Liver (tissue), 9 donors: ENCODE results near the gene WNT2B. TPM values are rescaled to one million over a fixed set of nuclear protein-coding genes. Genes with fewer than 3 reads are reported as not detected.

Experiments
- DNase-seq: peaks from one replicate; pipeline ENCODE4 v3.0.0-alpha.2; 2017; ENCODE audit warnings: low spot score
- H3K27ac ChIP-seq, 2 donors: one replicate each; pipeline ENCODE4 v1.7.0; 2013; ENCODE audit warnings: inconsistent platforms in 2 of 2, low read length in 2 of 2, control low read depth in 1 of 2, low read depth in 1 of 2, mild to moderate bottlenecking in 1 of 2
- H3K27me3 ChIP-seq, 4 donors: one replicate each; pipeline versions ENCODE4 v1.6.1 to v1.7.0; 2013; ENCODE audit warnings: low read length in 3 of 4, inconsistent platforms in 1 of 4, mild to moderate bottlenecking in 1 of 4, moderate library complexity in 1 of 4; ENCODE audit not compliant: control insufficient read depth in 4 of 4, insufficient read depth in 4 of 4
- H3K36me3 ChIP-seq, 4 donors: one replicate each; pipeline versions ENCODE4 v1.6.1 to v1.7.0; 2013; ENCODE audit warnings: low read length in 3 of 4, mild to moderate bottlenecking in 3 of 4, low read depth in 1 of 4, moderate library complexity in 1 of 4; ENCODE audit not compliant: control insufficient read depth in 4 of 4, insufficient read depth in 3 of 4
- H3K4me1 ChIP-seq, 4 donors: one replicate each; pipeline versions ENCODE4 v1.6.1 to v1.7.0; 2013; ENCODE audit warnings: low read length in 3 of 4, mild to moderate bottlenecking in 3 of 4, moderate library complexity in 1 of 4; ENCODE audit not compliant: control insufficient read depth in 4 of 4, insufficient read depth in 4 of 4
- H3K4me3 ChIP-seq, 3 donors: one replicate each; pipeline versions ENCODE4 v1.6.1 to v1.7.0; 2013; ENCODE audit warnings: low read length in 3 of 3, control low read depth in 1 of 3, low read depth in 1 of 3, mild to moderate bottlenecking in 1 of 3
- H3K9ac ChIP-seq, 2 donors: one replicate each; pipeline ENCODE4 v1.7.0; 2013; ENCODE audit warnings: low read length in 2 of 2, mild to moderate bottlenecking in 2 of 2, moderate library complexity in 2 of 2, control low read depth in 1 of 2, low read depth in 1 of 2
- H3K9me3 ChIP-seq, 4 donors: one replicate each; pipeline versions ENCODE4 v1.6.1 to v1.7.0; 2013; ENCODE audit warnings: low read length in 3 of 4; ENCODE audit not compliant: control insufficient read depth in 4 of 4
- EGR1 ChIP-seq, 2 donors: IDR thresholded peaks; 2 replicates each; pipeline ENCODE4 v1.6.1; 2016 to 2018; ENCODE audit warnings: antibody characterized with exemption in 2 of 2, low read depth in 2 of 2
- FOXA1 ChIP-seq: IDR thresholded peaks from 2 replicates; pipeline ENCODE4 v1.6.1; 2016; ENCODE audit warnings: antibody characterized with exemption
- FOXA2 ChIP-seq: IDR thresholded peaks from 2 replicates; pipeline ENCODE4 v1.6.1; 2016; ENCODE audit warnings: antibody characterized with exemption
- GABPA ChIP-seq, 2 donors: IDR thresholded peaks in 1 of 2; conservative IDR thresholded peaks in 1 of 2; 2 replicates each; pipeline ENCODE4 v1.6.1; 2016; ENCODE audit warnings: antibody characterized with exemption in 2 of 2, mild to moderate bottlenecking in 1 of 2, moderate library complexity in 1 of 2
- HNF4A ChIP-seq, 2 donors: conservative IDR thresholded peaks; 2 replicates each; pipeline ENCODE4 v1.6.1; 2016; ENCODE audit warnings: antibody characterized with exemption in 2 of 2, mild to moderate bottlenecking in 2 of 2
- HNF4G ChIP-seq: IDR thresholded peaks from 2 replicates; pipeline ENCODE4 v1.6.1; 2016; ENCODE audit warnings: antibody characterized with exemption
- JUND ChIP-seq, 2 donors: IDR thresholded peaks; 2 replicates each; pipeline ENCODE4 v1.6.1; 2016; ENCODE audit warnings: antibody characterized with exemption in 2 of 2
- RAD21 ChIP-seq, 2 donors: IDR thresholded peaks; 2 replicates each; pipeline ENCODE4 v1.6.1; 2016; ENCODE audit warnings: antibody characterized with exemption in 2 of 2, mild to moderate bottlenecking in 2 of 2
- RXRA ChIP-seq, 2 donors: IDR thresholded peaks; 2 replicates each; pipeline ENCODE4 v1.6.1; 2017 to 2018; ENCODE audit warnings: antibody characterized with exemption in 2 of 2, mild to moderate bottlenecking in 1 of 2
- SP1 ChIP-seq: IDR thresholded peaks from 2 replicates; pipeline ENCODE4 v1.6.1; 2018; ENCODE audit warnings: antibody characterized with exemption, mild to moderate bottlenecking
- TAF1 ChIP-seq: conservative IDR thresholded peaks from 2 replicates; pipeline ENCODE4 v1.6.1; 2016; ENCODE audit warnings: antibody characterized with exemption, mild to moderate bottlenecking
- YY1 ChIP-seq: IDR thresholded peaks from 2 replicates; pipeline ENCODE4 v1.6.1; 2016; ENCODE audit warnings: antibody characterized with exemption, mild to moderate bottlenecking
- WGBS: extraction: QIAGEN DNeasy Blood & Tissue Kit; methylation state at CpG from one replicate; pipeline ENCODE4 v1.1.7; 2013; 5-methylcytosine and 5-hydroxymethylcytosine counted together
- polyA plus RNA-seq, 2 donors: library from polyadenylated mRNA; stranded (reverse) in 1 of 2; unstranded in 1 of 2; fragments of 200-250 nt in 1 of 2; fragments of >200 nt in 1 of 2; fragmentation: Nextera tagmentation in 1 of 2; extraction: Ambion mirVana in 1 of 2; gene quantifications; one replicate each; pipeline versions ENCODE4 v1.2.1 to v1.2.3, GENCODE V29; 2013 to 2015
- total RNA-seq, 2 donors: library from RNA; depleted of rRNA; stranded (reverse); fragments of >200 nt; gene quantifications; one replicate each; pipeline ENCODE4 v1.2.3, GENCODE V29; 2014
- TF ChIP-seq, protein P1 (sequence below): IDR thresholded peaks from 2 replicates; pipeline ENCODE4 v1.6.1; 2016; ENCODE audit warnings: antibody characterized with exemption, mild to moderate bottlenecking
- TF ChIP-seq, protein P2 (sequence below): IDR thresholded peaks from 2 replicates; pipeline ENCODE4 v1.6.1; 2016; ENCODE audit warnings: antibody characterized with exemption
- TF ChIP-seq, protein P3 (sequence below): IDR thresholded peaks from 2 replicates; pipeline ENCODE4 v1.6.1; 2016; ENCODE audit warnings: antibody characterized with exemption
- TF ChIP-seq, protein P4 (sequence below): IDR thresholded peaks from 2 replicates; pipeline ENCODE4 v1.6.1; 2016; ENCODE audit warnings: antibody characterized with exemption
- donor health status: healthy.
- donor health status: healthy.
- donor health status: healthy.
- donor health status: healthy.
- donor health status: healthy.

Gene WNT2B
- total and polyA plus RNA-seq, 4 donors, result 0.07 to 0.92 (median 0.38) TPM

DNA sequence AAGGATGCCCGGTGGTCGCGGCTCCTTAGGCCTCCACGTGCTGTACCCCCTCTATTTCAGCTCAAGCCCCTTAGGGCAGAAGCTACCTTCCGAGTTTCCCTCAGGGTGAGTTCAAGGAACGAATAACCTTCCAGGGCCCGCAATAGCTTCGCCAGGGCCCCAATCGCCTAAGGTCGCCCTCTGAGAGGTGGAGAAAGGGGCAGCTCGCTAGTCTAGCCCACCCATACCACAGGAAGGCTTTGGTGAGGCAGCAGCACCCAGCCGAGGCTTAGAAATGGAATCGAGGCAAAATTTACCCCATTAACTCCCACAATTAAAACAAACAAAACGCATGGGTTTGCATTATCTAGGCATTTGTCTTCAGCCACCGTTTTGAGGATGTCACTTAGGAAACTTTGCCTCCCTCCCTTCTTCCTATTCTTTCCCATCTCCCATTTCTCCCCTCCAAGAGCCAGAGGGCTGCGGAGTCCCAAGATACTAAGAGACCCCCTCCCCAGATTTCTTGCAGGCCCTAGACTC, 954 bp downstream of the WNT2B start (continued):
- no peak for TF ChIP-seq YY1

DNA sequence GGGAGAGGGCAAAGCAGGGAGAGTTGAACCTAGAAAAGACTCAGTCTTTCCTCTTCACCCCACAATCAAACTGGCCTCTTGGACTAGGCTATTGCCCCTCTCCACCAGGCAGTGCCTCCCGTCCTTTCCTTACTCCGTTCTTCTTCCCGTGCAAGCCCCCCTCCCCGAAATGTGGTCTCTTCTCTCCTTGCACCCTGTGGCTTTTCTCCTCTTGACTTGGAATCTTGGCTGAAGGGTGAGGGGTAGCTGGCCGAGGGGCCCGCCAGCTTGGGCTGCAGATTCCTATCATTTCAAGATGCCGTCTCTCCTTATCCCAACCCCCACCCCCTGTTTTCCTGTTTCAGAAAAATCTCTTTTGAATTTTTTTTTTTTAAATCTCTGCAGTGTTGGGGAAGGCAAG, 1.6 kb downstream of the WNT2B start:
- Histone ChIP-seq H3K9ac (no peak overlapping the region), H3K4me1 (peaks cover 15 to 19% (median 17%) of the 10 kb centered on the region in 4 donors), H3K4me3 (no peak overlapping the region), H3K27ac (no peak overlapping the region), H3K9me3 (no peaks in the 10 kb centered on the region), H3K27me3 (peaks cover 0 to 12% (median 4%) of the 10 kb centered on the region in 4 donors), H3K36me3 (no peaks in the 10 kb centered on the region)
- WGBS, result 64% methylated on average over 7 of the region's 7 CpGs
- DNase-seq, result no peak
- TF ChIP-seq EGR1 (IDR thresholded peaks at IDR 0.05; ENCODE audit: low read depth in 2 of 2), result no peak
- no peak for TF ChIP-seq HNF4A (conservative IDR thresholded peaks at IDR 0.05)
- no peak for TF ChIP-seq YY1
- TF ChIP-seq FOXA1, result no peak
- TF ChIP-seq, protein P1, sequence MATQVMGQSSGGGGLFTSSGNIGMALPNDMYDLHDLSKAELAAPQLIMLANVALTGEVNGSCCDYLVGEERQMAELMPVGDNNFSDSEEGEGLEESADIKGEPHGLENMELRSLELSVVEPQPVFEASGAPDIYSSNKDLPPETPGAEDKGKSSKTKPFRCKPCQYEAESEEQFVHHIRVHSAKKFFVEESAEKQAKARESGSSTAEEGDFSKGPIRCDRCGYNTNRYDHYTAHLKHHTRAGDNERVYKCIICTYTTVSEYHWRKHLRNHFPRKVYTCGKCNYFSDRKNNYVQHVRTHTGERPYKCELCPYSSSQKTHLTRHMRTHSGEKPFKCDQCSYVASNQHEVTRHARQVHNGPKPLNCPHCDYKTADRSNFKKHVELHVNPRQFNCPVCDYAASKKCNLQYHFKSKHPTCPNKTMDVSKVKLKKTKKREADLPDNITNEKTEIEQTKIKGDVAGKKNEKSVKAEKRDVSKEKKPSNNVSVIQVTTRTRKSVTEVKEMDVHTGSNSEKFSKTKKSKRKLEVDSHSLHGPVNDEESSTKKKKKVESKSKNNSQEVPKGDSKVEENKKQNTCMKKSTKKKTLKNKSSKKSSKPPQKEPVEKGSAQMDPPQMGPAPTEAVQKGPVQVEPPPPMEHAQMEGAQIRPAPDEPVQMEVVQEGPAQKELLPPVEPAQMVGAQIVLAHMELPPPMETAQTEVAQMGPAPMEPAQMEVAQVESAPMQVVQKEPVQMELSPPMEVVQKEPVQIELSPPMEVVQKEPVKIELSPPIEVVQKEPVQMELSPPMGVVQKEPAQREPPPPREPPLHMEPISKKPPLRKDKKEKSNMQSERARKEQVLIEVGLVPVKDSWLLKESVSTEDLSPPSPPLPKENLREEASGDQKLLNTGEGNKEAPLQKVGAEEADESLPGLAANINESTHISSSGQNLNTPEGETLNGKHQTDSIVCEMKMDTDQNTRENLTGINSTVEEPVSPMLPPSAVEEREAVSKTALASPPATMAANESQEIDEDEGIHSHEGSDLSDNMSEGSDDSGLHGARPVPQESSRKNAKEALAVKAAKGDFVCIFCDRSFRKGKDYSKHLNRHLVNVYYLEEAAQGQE, result no peak
- TF ChIP-seq GABPA (IDR thresholded peaks at IDR 0.05 in 1 of 2, conservative IDR thresholded peaks at IDR 0.05 in 1 of 2), result no peak
- no peak for TF ChIP-seq RAD21 (IDR thresholded peaks at IDR 0.05)
- TF ChIP-seq RXRA (IDR thresholded peaks at IDR 0.05), result no peak
- TF ChIP-seq SP1, result no peak
- TF ChIP-seq, protein P2, sequence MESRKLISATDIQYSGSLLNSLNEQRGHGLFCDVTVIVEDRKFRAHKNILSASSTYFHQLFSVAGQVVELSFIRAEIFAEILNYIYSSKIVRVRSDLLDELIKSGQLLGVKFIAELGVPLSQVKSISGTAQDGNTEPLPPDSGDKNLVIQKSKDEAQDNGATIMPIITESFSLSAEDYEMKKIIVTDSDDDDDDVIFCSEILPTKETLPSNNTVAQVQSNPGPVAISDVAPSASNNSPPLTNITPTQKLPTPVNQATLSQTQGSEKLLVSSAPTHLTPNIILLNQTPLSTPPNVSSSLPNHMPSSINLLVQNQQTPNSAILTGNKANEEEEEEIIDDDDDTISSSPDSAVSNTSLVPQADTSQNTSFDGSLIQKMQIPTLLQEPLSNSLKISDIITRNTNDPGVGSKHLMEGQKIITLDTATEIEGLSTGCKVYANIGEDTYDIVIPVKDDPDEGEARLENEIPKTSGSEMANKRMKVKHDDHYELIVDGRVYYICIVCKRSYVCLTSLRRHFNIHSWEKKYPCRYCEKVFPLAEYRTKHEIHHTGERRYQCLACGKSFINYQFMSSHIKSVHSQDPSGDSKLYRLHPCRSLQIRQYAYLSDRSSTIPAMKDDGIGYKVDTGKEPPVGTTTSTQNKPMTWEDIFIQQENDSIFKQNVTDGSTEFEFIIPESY, result no peak

DNA sequence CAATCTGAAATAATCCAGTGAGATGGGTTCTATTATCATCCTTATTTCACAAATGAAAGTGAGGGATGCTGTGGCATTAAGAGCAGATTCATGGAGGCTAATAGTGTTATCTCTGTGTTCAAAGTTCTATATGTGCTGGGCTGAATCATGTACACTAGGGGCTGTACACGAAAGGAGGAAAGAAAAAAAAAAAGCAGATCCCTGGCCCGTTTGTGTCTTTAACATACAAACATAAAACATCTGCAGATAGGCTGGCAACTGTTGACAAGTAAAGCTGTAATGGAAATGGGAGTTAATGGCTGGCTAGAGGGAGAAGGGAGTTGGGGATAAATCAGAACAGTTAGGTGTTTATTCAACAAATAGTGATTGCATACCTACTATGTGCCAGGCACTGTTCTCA, 3.1 kb downstream of the WNT2B start:
- H3K36me3 ChIP-seq, result no peaks in the 10 kb centered on the region
- H3K9ac ChIP-seq, result no peak overlapping the region
- WGBS, result 47% methylated on average over 2 of the region's 2 CpGs
- H3K27ac ChIP-seq, result no peak overlapping the region
- no peaks in the 10 kb centered on the region for H3K9me3 ChIP-seq
- no peak overlapping the region for H3K4me3 ChIP-seq
- peaks cover 15 to 19% (median 17%) of the 10 kb centered on the region in 4 donors for H3K4me1 ChIP-seq
- H3K27me3 ChIP-seq, result peaks cover 0 to 10% (median 4%) of the 10 kb centered on the region in 4 donors
- no peak for DNase-seq
- TF ChIP-seq FOXA1 (no peak), YY1 (no peak), GABPA (IDR thresholded peaks at IDR 0.05 in 1 of 2, conservative IDR thresholded peaks at IDR 0.05 in 1 of 2) (no peak), HNF4G (no peak), HNF4A (conservative IDR thresholded peaks at IDR 0.05) (no peak), EGR1 (IDR thresholded peaks at IDR 0.05; ENCODE audit: low read depth in 2 of 2) (no peak), RAD21 (IDR thresholded peaks at IDR 0.05) (no peak), TAF1 (no peak), SP1 (no peak), JUND (IDR thresholded peaks at IDR 0.05) (no peak), FOXA2 (no peak)
- TF ChIP-seq, protein P1, result no peak
- TF ChIP-seq, protein P3, sequence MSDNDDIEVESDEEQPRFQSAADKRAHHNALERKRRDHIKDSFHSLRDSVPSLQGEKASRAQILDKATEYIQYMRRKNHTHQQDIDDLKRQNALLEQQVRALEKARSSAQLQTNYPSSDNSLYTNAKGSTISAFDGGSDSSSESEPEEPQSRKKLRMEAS, result no peak
- TF ChIP-seq, protein P2, result no peak
- TF ChIP-seq, protein P4, sequence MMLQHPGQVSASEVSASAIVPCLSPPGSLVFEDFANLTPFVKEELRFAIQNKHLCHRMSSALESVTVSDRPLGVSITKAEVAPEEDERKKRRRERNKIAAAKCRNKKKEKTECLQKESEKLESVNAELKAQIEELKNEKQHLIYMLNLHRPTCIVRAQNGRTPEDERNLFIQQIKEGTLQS, result no peak
